Adrenal gland (tissue), 12 donors: ENCODE measurements around the gene PGS1. TPM values are rescaled to one million over a fixed set of nuclear protein-coding genes. Genes with fewer than 3 reads are reported as not detected.

ENCODE experiments used
- DNase-seq, 7 donors: peaks; one replicate each; pipeline ENCODE4 v3.0.0-alpha.2; 2019 to 2020
- H3K27ac ChIP-seq, 5 donors: fragments of 200-600 bp; sonication (generic) in 4 of 5; 1 replicate in 3 of 5; 2 replicates in 2 of 5; pipeline versions ENCODE4 v1.5.1 to v1.8.0; 2016 to 2020; ENCODE audit warnings: mild to moderate bottlenecking in 1 of 5
- H3K27me3 ChIP-seq: fragments of 200-600 bp; 2 replicates; pipeline ENCODE4 v1.8.0; 2021
- H3K36me3 ChIP-seq, 2 donors: fragments of 200-600 bp; replicated peaks in 1 of 2; 1 replicate in 1 of 2; 2 replicates in 1 of 2; pipeline versions ENCODE4 v1.5.1 to v1.8.0; 2018 to 2022
- H3K4me1 ChIP-seq, 2 donors: fragments of 200-600 bp; replicated peaks in 1 of 2; 1 replicate in 1 of 2; 2 replicates in 1 of 2; pipeline versions ENCODE4 v1.5.1 to v1.8.0; 2018 to 2021
- H3K4me3 ChIP-seq, 4 donors: fragments of 200-600 bp; sonication (generic) in 3 of 4; one replicate each; pipeline ENCODE4 v1.5.1; 2016 to 2018
- H3K9me3 ChIP-seq, 3 donors: fragments of 200-600 bp; sonication (generic) in 1 of 3; replicated peaks in 1 of 3; 1 replicate in 2 of 3; 2 replicates in 1 of 3; pipeline versions ENCODE4 v1.5.1 to v1.8.0; 2016 to 2021
- CTCF ChIP-seq, 6 experiments: fragments of 450-650 bp in 4 of 6; fragments of 200-600 bp in 2 of 6; sonication (generic) in 1 of 6; IDR thresholded peaks; 1 replicate in 5 of 6; 2 replicates in 1 of 6; pipeline versions ENCODE4 v1.5.1 to v1.8.0; 2016 to 2021; ENCODE audit warnings: antibody characterized with exemption in 6 of 6, mild to moderate bottlenecking in 2 of 6, moderate library complexity in 1 of 6
- POLR2A ChIP-seq, 2 donors: fragments of 450-650 bp; IDR thresholded peaks; one replicate each; pipeline ENCODE4 v1.6.1; 2017; ENCODE audit warnings: antibody characterized with exemption in 2 of 2, mild to moderate bottlenecking in 2 of 2, moderate library complexity in 1 of 2
- WGBS, 4 donors: extraction: QIAGEN DNeasy Blood & Tissue Kit in 2 of 4; methylation state at CpG; one replicate each; pipeline versions ENCODE4 v1.1.5 to v1.1.7; 2013 to 2017; 5-methylcytosine and 5-hydroxymethylcytosine counted together
- intact Hi-C, 2 donors: fragments of 100-400 bp; cut with DNase I; formaldehyde crosslinking; loops; one replicate each; pipeline versions ENCODE4 v1.14.1 to v1.15.0; 2022 to 2023
- polyA plus RNA-seq, 3 donors: library from polyadenylated mRNA; stranded (reverse); fragments of 200-250 nt in 2 of 3; fragments of 350-450 nt in 1 of 3; fragmentation: Illumina TruSeq in 1 of 3; extraction: RNeasy Lipid Tissue Mini Kit (QIAGEN cat#74804) in 1 of 3; gene quantifications; one replicate each; pipeline ENCODE4 v1.2.3, GENCODE V29; 2013 to 2014
- small RNA-seq, 2 donors: library from RNA; depleted of rRNA; stranded (forward); fragments of <200 nt; gene quantifications; one replicate each; pipeline ENCODE3, GENCODE V24; 2016
- total RNA-seq, 9 donors: library from RNA; depleted of rRNA in 4 of 9; stranded (reverse); fragments of >200 nt in 4 of 9; fragments of 120-200 nt in 1 of 9; fragmentation: NEBNext Ultra II Directional in 1 of 9; extraction: Animal tissue kit (Norgen Biotek cat#: 25700) in 1 of 9; gene quantifications; one replicate each; pipeline versions ENCODE4 v1.1.0 to v1.2.4, GENCODE V29; 2013 to 2023
- donor health status: healthy with polysubstance abuse.
- donor health status: Bipolar disorder and iron deficiency.
- donor health status: DM: yes; HTN: yes; CAD: no.
- donor health status: DM: no; HTN: no; CAD: no.
- donor health status: DM: no; HTN: no; CAD: no.
- donor health status: DM: yes; HTN: yes; CAD: no.

Gene PGS1
- total and polyA plus RNA-seq, 12 donors, result 11.9 to 64.5 (median 31.0) TPM

DNA sequence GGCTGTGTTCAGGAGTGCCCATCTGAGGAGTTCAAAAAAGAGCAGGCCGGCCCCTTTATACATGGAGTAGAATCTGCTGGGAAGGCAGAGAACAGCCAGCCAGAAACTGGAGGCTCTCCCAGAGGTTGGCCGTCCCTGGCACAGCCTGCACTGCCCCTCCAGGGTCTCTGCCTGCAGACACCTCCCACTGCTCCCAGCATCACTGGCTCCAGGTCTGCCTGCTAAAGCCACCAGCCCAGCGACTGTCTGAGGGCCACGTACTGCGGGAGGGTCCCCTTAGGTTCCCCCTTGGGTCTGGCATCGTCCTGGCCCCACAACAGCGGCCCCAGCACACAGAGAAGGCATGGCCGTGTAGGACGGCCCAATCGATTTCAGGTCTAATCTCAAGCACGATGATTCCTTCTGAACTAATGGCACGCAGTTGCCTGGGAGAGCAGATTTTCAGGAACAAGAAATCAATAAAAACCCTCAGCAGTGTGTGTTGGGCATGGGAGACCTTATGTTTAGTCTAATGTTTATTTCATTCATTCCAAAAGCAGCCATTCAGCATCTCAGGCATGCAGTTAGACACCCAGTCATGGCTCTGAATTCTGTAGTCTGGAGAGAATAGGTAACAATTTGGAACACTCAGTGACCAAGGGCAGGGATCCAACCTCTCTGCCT lies 95.6 kb downstream of the PGS1 start:
- no peak overlapping the region for H3K27ac ChIP-seq
- DNase-seq, result no peak
- TF ChIP-seq CTCF (IDR thresholded peaks at IDR 0.05), result no peak
- TF ChIP-seq POLR2A (IDR thresholded peaks at IDR 0.05), result no peak
- no peak overlapping the region for H3K4me3 ChIP-seq
- WGBS, 4 donors, result 85 to 96% (median 91%) methylated on average over 9 to 12 of the region's 12 CpGs
- intact Hi-C loops, result no loop called here
- no peaks in the 10 kb centered on the region for H3K27me3 ChIP-seq
- no peaks in the 10 kb centered on the region for H3K36me3 ChIP-seq
- no peaks in the 10 kb centered on the region for H3K4me1 ChIP-seq
- H3K9me3 ChIP-seq, result no peaks in the 10 kb centered on the region

Small RNAs within 50 kb of the gene (small RNA-seq; reads per million reads assigned to genes)
- gene RF00415 (0 reads per million in 2 donors), gene RN7SL236P (0 reads per million in 2 donors)

Other genes with a start within 250 kb of the PGS1 start
- 10 to 100 TPM in 7 of 9 donors, 1 to 10 TPM in 2; 3.9 to 38.9 (median 18.8) TPM for gene TMC6, start 249.9 kb upstream of the PGS1 start, total RNA-seq
- gene TMC6, start 249.9 kb upstream of the PGS1 start, polyA plus RNA-seq, result 10 to 100 TPM in 2 of 3 donors, 1 to 10 TPM in 1; 2.5 to 79.0 (median 40.3) TPM
- 10 to 100 TPM in 3 of 9 donors, 1 to 10 TPM in 5, under 1 TPM in 1; 0.44 to 13.2 (median 6.5) TPM for gene TMC8, start 247.9 kb upstream of the PGS1 start, total RNA-seq
- gene TMC8, start 247.9 kb upstream of the PGS1 start, polyA plus RNA-seq, result 10 to 100 TPM in 1 of 3 donors, 1 to 10 TPM in 1, under 1 TPM in 1; 0.99 to 28.8 (median 6.0) TPM
- under 1 TPM in 1 of 9 donors, not detected in 8; 0.72 TPM for gene C17orf99, start 232.3 kb upstream of the PGS1 start, total RNA-seq
- gene C17orf99, start 232.3 kb upstream of the PGS1 start, polyA plus RNA-seq, result not detected
- 10 to 100 TPM; 34.4 to 98.1 (median 60.7) TPM for gene SYNGR2, start 210.1 kb upstream of the PGS1 start, total RNA-seq
- gene SYNGR2, start 210.1 kb upstream of the PGS1 start, polyA plus RNA-seq, result 10 to 100 TPM; 32.7 to 85.5 (median 38.9) TPM
- gene TK1, start 191.6 kb upstream of the PGS1 start, total RNA-seq, result 10 to 100 TPM in 1 of 9 donors, 1 to 10 TPM in 8; 2.0 to 11.6 (median 2.6) TPM
- 1 to 10 TPM; 1.3 to 2.6 (median 1.6) TPM for gene TK1, start 191.6 kb upstream of the PGS1 start, polyA plus RNA-seq
- 10 to 100 TPM in 8 of 9 donors, 1 to 10 TPM in 1; 4.5 to 32.9 (median 20.3) TPM for gene AFMID, start 191.3 kb upstream of the PGS1 start, total RNA-seq
- gene AFMID, start 191.3 kb upstream of the PGS1 start, polyA plus RNA-seq, result 10 to 100 TPM in 1 of 3 donors, 1 to 10 TPM in 2; 9.0 to 16.3 (median 9.1) TPM
- gene BIRC5, start 164.4 kb upstream of the PGS1 start, total RNA-seq, result 10 to 100 TPM in 1 of 9 donors, 1 to 10 TPM in 5, under 1 TPM in 3; 0.12 to 17.6 (median 1.7) TPM
- gene BIRC5, start 164.4 kb upstream of the PGS1 start, polyA plus RNA-seq, result 1 to 10 TPM in 1 of 3 donors, under 1 TPM in 2; 0.32 to 1.3 (median 0.34) TPM
- not detected for gene TMEM235, start 147.0 kb upstream of the PGS1 start, total RNA-seq
- under 1 TPM in 1 of 3 donors, not detected in 2; 0.07 TPM for gene TMEM235, start 147.0 kb upstream of the PGS1 start, polyA plus RNA-seq
- 100 to 1,000 TPM in 3 of 9 donors, 10 to 100 TPM in 3, 1 to 10 TPM in 3; 2.4 to 114 (median 57.7) TPM for gene SOCS3, start 18.6 kb upstream of the PGS1 start, total RNA-seq
- 10 to 100 TPM in 2 of 3 donors, 1 to 10 TPM in 1; 4.8 to 96.5 (median 15.4) TPM for gene SOCS3, start 18.6 kb upstream of the PGS1 start, polyA plus RNA-seq
- gene DNAH17, start 198.7 kb downstream of the PGS1 start, total RNA-seq, result 1 to 10 TPM in 1 of 9 donors, under 1 TPM in 3, not detected in 5; 0.03 to 1.8 (median 0.13) TPM
- gene DNAH17, start 198.7 kb downstream of the PGS1 start, polyA plus RNA-seq, result under 1 TPM; 0.08 to 0.74 (median 0.37) TPM